ENCODE data around the gene TRAF2. TPM values are rescaled to one million over a fixed set of nuclear protein-coding genes. Genes with fewer than 3 reads are reported as not detected.

Gene TRAF2
- total RNA-seq, 1 donor from 2014 or later = 10.0 TPM

GRCh38 chr9:136853596-136854112 lies 32.7 kb upstream of the TRAF2 start:
- intact Hi-C loops (cut with micrococcal nuclease) = no loop called here
- H3K9me3 ChIP-seq (replicated peaks) = no peaks in the 10 kb centered on the region
- DNase-seq = peak; percentile 13
- TF ChIP-seq CTCF (IDR thresholded peaks at IDR 0.05; ENCODE audit: borderline replicate concordance) = no peak
- peaks cover 40% of the 10 kb centered on the region for H3K4me1 ChIP-seq
- H3K4me3 ChIP-seq = no peak overlapping the region
- no peak overlapping the region for H3K27ac ChIP-seq (replicated peaks)
- no peaks in the 10 kb centered on the region for H3K27me3 ChIP-seq (ENCODE audit: low read depth)
- peaks cover 20% of the 10 kb centered on the region for H3K36me3 ChIP-seq

GRCh38 chr9:136854113-136854841 lies 32.0 kb upstream of the TRAF2 start:
- no peak overlapping the region for H3K4me3 ChIP-seq
- DNase-seq = peak; percentile 15
- no peak for TF ChIP-seq CTCF (IDR thresholded peaks at IDR 0.05; ENCODE audit: borderline replicate concordance)
- intact Hi-C loops (cut with micrococcal nuclease) = no loop called here
- H3K9me3 ChIP-seq (replicated peaks) = no peaks in the 10 kb centered on the region
- peaks cover 46% of the 10 kb centered on the region for H3K4me1 ChIP-seq
- H3K27ac ChIP-seq (replicated peaks) = no peak overlapping the region
- H3K27me3 ChIP-seq (ENCODE audit: low read depth) = no peaks in the 10 kb centered on the region
- peaks cover 20% of the 10 kb centered on the region for H3K36me3 ChIP-seq

GRCh38 chr9:136854842-136855460 lies 31.4 kb upstream of the TRAF2 start:
- H3K9me3 ChIP-seq (replicated peaks) = no peaks in the 10 kb centered on the region
- H3K27ac ChIP-seq (replicated peaks) = no peak overlapping the region
- no peak overlapping the region for H3K4me3 ChIP-seq
- no peak for TF ChIP-seq CTCF (IDR thresholded peaks at IDR 0.05; ENCODE audit: borderline replicate concordance)
- intact Hi-C loops (cut with micrococcal nuclease) = no loop called here
- H3K27me3 ChIP-seq (ENCODE audit: low read depth) = no peaks in the 10 kb centered on the region
- DNase-seq = peak; percentile 13
- H3K36me3 ChIP-seq = peaks cover 19% of the 10 kb centered on the region
- peaks cover 49% of the 10 kb centered on the region for H3K4me1 ChIP-seq

GRCh38 chr9:136855461-136856078 lies 30.7 kb upstream of the TRAF2 start:
- DNase-seq = peak; percentile 14
- H3K36me3 ChIP-seq = peaks cover 15% of the 10 kb centered on the region
- peaks cover 43% of the 10 kb centered on the region for H3K4me1 ChIP-seq
- no peak for TF ChIP-seq CTCF (IDR thresholded peaks at IDR 0.05; ENCODE audit: borderline replicate concordance)
- H3K27ac ChIP-seq (replicated peaks) = no peak overlapping the region
- intact Hi-C loops (cut with micrococcal nuclease) = no loop called here
- H3K4me3 ChIP-seq = no peak overlapping the region
- no peaks in the 10 kb centered on the region for H3K9me3 ChIP-seq (replicated peaks)
- no peaks in the 10 kb centered on the region for H3K27me3 ChIP-seq (ENCODE audit: low read depth)

GRCh38 chr9:136856079-136856476 lies 30.2 kb upstream of the TRAF2 start:
- TF ChIP-seq CTCF (IDR thresholded peaks at IDR 0.05; ENCODE audit: borderline replicate concordance) = no peak
- Histone ChIP-seq H3K27me3 (ENCODE audit: low read depth) (no peaks in the 10 kb centered on the region), H3K4me1 (peaks cover 38% of the 10 kb centered on the region), H3K4me3 (no peak overlapping the region), H3K27ac (replicated peaks) (no peak overlapping the region), H3K36me3 (peaks cover 15% of the 10 kb centered on the region), H3K9me3 (replicated peaks) (no peaks in the 10 kb centered on the region)
- intact Hi-C loops (cut with micrococcal nuclease) = no loop called here
- peak; percentile 12 for DNase-seq
